HepG2 (cell line): ENCODE data around the gene F8. TPM values are rescaled to one million over a fixed set of nuclear protein-coding genes. Genes with fewer than 3 reads are reported as not detected.

Source experiments
- DPF2 ChIP-seq: sonication (generic); formaldehyde crosslinking; IDR thresholded peaks from 2 replicates; pipeline ENCODE4 v1.4.0; 2020; ENCODE audit warnings: mild to moderate bottlenecking, low read depth, missing genetic modification reagents, borderline replicate concordance
- EP300 ChIP-seq, 3 experiments: sonication (generic) in 1 of 3; formaldehyde crosslinking in 1 of 3; IDR thresholded peaks; 2 replicates each; pipeline versions ENCODE4 v1.5.1 to v1.6.1; 2011 to 2020; ENCODE audit warnings: low read depth in 2 of 3, low read length in 2 of 3, borderline replicate concordance in 1 of 3, improper control_type of control experiment in 1 of 3, mild to moderate bottlenecking in 1 of 3, missing genetic modification reagents in 1 of 3, moderate library complexity in 1 of 3
- POGZ ChIP-seq: sonication (generic); formaldehyde crosslinking; IDR thresholded peaks from 2 replicates; pipeline ENCODE4 v1.4.0; 2020; ENCODE audit warnings: mild to moderate bottlenecking, missing genetic modification reagents
- POLR2G ChIP-seq: fragments of 200-400 bp; formaldehyde crosslinking; IDR thresholded peaks from 2 replicates; pipeline ENCODE4 v1.6.1; 2018; ENCODE audit warnings: mild to moderate bottlenecking, low read depth, low read length, moderate library complexity
- RBAK ChIP-seq: sonication (generic); formaldehyde crosslinking; IDR thresholded peaks from 2 replicates; pipeline ENCODE4 v1.5.1; 2020; ENCODE audit warnings: mild to moderate bottlenecking, missing genetic modification reagents
- RFX3 ChIP-seq: IDR thresholded peaks from 2 replicates; pipeline ENCODE4 v1.6.1; 2016; ENCODE audit warnings: missing biosample characterization, missing genetic modification reagents
- SOX5 ChIP-seq: IDR thresholded peaks from 2 replicates; pipeline ENCODE4 v1.6.1; 2016; ENCODE audit warnings: borderline replicate concordance
- TCF7L2 ChIP-seq: IDR thresholded peaks from 2 replicates; pipeline ENCODE4 v1.6.1; 2011; ENCODE audit warnings: mild to moderate bottlenecking, low read depth, low read length, moderate library complexity
- ZNF274 ChIP-seq: sonication (generic); formaldehyde crosslinking; IDR thresholded peaks from 2 replicates; pipeline ENCODE4 v1.5.1; 2020; ENCODE audit warnings: mild to moderate bottlenecking, missing genetic modification reagents
- ZNF343 ChIP-seq: sonication (generic); formaldehyde crosslinking; IDR thresholded peaks from 2 replicates; pipeline ENCODE4 v1.4.0; 2020; ENCODE audit warnings: mild to moderate bottlenecking, missing genetic modification reagents
- ZNF572 ChIP-seq: sonication (generic); formaldehyde crosslinking; IDR thresholded peaks from 2 replicates; pipeline ENCODE4 v1.5.1; 2020; ENCODE audit warnings: mild to moderate bottlenecking, missing genetic modification reagents
- ZNF878 ChIP-seq: sonication (generic); formaldehyde crosslinking; IDR thresholded peaks from 2 replicates; pipeline ENCODE4 v1.8.1; 2023; ENCODE audit warnings: mild to moderate bottlenecking, missing genetic modification reagents, moderate library complexity
- polyA plus RNA-seq, 8 experiments: library from polyadenylated mRNA; depleted of rRNA in 3 of 8; stranded (reverse) in 7 of 8; unstranded in 1 of 8; fragments of >200 nt; fragmentation: Illumina TruSeq in 4 of 8; extraction: Trizol in 4 of 8; gene quantifications; 2 replicates each; pipeline versions ENCODE4 v1.2.1 to v1.2.3, GENCODE V29; 2011 to 2016; ENCODE audit warnings: low read depth in 4 of 8, missing spikeins in 1 of 8, mixed read lengths in 1 of 8; ENCODE audit not compliant: insufficient read depth in 1 of 8
- total RNA-seq, 5 experiments: library from RNA; depleted of rRNA; stranded (reverse); fragments of >200 nt; fragmentation: Illumina TruSeq; extraction: Trizol; gene quantifications; 2 replicates each; pipeline ENCODE4 v1.2.3, GENCODE V29; 2016; ENCODE audit warnings: low read depth in 1 of 5
- TF ChIP-seq, protein P1 (sequence below): sonication (generic); formaldehyde crosslinking; IDR thresholded peaks from 2 replicates; pipeline ENCODE4 v1.4.0; 2020; ENCODE audit warnings: missing genetic modification reagents, borderline replicate concordance
- TF ChIP-seq, protein P2 (sequence below): sonication (generic); formaldehyde crosslinking; IDR thresholded peaks from 2 replicates; pipeline ENCODE4 v1.9.0; 2022; ENCODE audit warnings: low read depth, missing genetic modification reagents
- TF ChIP-seq, protein P3 (sequence below): sonication (generic); formaldehyde crosslinking; IDR thresholded peaks from 2 replicates; pipeline ENCODE4 v1.4.0; 2020; ENCODE audit warnings: missing genetic modification reagents
- TF ChIP-seq, protein P4 (sequence below): sonication (generic); formaldehyde crosslinking; IDR thresholded peaks from 2 replicates; pipeline ENCODE4 v1.9.0; 2021; ENCODE audit warnings: missing genetic modification reagents, mild to moderate bottlenecking, borderline replicate concordance
- TF ChIP-seq, protein P5 (sequence below): sonication (generic); formaldehyde crosslinking; conservative IDR thresholded peaks from 2 replicates; pipeline ENCODE4 v1.4.0; 2020; ENCODE audit warnings: missing genetic modification reagents

Gene F8
- total and polyA plus RNA-seq, 2 of the 13 experiments (the other 11 are each of a cell fraction or from before 2014, with no cell fraction given) = 0.29 to 0.61 TPM

DNA sequence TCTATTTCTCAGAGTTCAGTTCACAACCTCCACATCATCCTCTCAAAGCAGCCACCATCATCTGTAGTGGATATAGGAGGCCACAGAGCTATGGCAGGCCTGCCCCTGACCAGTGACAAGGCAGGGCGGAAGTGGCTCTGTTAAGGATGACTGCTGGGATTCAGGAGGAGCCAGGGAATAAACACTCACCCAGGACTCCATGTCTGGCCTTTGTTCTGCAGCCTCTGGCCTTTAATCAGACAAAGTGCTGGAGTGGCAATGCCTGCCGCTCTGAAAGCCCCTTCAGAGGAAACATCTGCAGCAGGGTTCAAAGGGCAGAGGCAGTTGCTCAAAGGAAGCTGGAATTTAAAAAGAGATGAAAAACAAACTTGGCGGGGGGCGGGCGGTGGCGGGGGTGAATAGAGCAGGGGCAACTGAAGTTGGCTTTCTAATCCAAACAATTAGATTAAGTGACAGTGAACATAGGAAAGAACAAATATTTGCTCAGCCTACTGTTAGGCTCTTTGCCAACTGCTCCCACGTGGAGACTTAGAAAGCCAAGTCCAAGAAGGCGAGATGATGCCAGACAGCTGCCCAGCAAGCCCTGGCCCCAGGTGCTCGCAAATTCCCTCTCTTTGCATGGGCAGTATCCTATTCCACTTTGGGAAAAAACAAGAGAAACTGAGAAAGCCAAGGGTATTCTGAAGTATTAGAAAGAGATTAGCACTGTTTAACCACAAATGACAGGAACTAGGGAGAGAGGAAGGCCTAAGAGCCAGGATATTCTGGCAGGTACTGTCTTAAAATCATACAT lies 222.8 kb downstream of the F8 start (continued):
- TF ChIP-seq, protein P1, sequence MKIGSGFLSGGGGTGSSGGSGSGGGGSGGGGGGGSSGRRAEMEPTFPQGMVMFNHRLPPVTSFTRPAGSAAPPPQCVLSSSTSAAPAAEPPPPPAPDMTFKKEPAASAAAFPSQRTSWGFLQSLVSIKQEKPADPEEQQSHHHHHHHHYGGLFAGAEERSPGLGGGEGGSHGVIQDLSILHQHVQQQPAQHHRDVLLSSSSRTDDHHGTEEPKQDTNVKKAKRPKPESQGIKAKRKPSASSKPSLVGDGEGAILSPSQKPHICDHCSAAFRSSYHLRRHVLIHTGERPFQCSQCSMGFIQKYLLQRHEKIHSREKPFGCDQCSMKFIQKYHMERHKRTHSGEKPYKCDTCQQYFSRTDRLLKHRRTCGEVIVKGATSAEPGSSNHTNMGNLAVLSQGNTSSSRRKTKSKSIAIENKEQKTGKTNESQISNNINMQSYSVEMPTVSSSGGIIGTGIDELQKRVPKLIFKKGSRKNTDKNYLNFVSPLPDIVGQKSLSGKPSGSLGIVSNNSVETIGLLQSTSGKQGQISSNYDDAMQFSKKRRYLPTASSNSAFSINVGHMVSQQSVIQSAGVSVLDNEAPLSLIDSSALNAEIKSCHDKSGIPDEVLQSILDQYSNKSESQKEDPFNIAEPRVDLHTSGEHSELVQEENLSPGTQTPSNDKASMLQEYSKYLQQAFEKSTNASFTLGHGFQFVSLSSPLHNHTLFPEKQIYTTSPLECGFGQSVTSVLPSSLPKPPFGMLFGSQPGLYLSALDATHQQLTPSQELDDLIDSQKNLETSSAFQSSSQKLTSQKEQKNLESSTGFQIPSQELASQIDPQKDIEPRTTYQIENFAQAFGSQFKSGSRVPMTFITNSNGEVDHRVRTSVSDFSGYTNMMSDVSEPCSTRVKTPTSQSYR (CRISPR knock-in tag) = 0 out of 2 replicates have a peak, but pooled peaks have one; percentile 23
- TF ChIP-seq TCF7L2 (0 out of 2 replicates have a peak, but pooled peaks have one; percentile 22), ZNF572 (CRISPR knock-in tag) (no peak), RFX3 (CRISPR knock-in tag) (no peak), POGZ (no peak), DPF2 (CRISPR knock-in tag) (0 out of 2 replicates have a peak, but pooled peaks have one; percentile 31), ZNF274 (CRISPR knock-in tag) (no peak), ZNF878 (CRISPR knock-in tag) (no peak), EP300 (IDR thresholded peaks at IDR 0.05; ENCODE audit: low read depth in 2 of 2, low read length in 2 of 2) (peak in 1 of 2 experiments; percentile 77; a peak in 2 of 4 replicates), EP300 (CRISPR knock-in tag; IDR thresholded peaks at IDR 0.05; ENCODE audit: borderline replicate concordance) (peak; percentile 31; the same call in 1 of the 2 replicates), RBAK (no peak), SOX5 (CRISPR knock-in tag) (peak; percentile 49), POLR2G (no peak), ZNF343 (CRISPR knock-in tag) (no peak)
- TF ChIP-seq, protein P2, sequence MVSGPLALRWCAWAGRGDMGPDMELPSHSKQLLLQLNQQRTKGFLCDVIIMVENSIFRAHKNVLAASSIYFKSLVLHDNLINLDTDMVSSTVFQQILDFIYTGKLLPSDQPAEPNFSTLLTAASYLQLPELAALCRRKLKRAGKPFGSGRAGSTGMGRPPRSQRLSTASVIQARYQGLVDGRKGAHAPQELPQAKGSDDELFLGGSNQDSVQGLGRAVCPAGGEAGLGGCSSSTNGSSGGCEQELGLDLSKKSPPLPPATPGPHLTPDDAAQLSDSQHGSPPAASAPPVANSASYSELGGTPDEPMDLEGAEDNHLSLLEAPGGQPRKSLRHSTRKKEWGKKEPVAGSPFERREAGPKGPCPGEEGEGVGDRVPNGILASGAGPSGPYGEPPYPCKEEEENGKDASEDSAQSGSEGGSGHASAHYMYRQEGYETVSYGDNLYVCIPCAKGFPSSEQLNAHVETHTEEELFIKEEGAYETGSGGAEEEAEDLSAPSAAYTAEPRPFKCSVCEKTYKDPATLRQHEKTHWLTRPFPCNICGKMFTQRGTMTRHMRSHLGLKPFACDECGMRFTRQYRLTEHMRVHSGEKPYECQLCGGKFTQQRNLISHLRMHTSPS (CRISPR knock-in tag) = 0 out of 2 replicates have a peak, but pooled peaks have one; percentile 6
- TF ChIP-seq, protein P3, sequence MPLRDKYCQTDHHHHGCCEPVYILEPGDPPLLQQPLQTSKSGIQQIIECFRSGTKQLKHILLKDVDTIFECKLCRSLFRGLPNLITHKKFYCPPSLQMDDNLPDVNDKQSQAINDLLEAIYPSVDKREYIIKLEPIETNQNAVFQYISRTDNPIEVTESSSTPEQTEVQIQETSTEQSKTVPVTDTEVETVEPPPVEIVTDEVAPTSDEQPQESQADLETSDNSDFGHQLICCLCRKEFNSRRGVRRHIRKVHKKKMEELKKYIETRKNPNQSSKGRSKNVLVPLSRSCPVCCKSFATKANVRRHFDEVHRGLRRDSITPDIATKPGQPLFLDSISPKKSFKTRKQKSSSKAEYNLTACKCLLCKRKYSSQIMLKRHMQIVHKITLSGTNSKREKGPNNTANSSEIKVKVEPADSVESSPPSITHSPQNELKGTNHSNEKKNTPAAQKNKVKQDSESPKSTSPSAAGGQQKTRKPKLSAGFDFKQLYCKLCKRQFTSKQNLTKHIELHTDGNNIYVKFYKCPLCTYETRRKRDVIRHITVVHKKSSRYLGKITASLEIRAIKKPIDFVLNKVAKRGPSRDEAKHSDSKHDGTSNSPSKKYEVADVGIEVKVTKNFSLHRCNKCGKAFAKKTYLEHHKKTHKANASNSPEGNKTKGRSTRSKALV (CRISPR knock-in tag) = no peak
- TF ChIP-seq, protein P4, sequence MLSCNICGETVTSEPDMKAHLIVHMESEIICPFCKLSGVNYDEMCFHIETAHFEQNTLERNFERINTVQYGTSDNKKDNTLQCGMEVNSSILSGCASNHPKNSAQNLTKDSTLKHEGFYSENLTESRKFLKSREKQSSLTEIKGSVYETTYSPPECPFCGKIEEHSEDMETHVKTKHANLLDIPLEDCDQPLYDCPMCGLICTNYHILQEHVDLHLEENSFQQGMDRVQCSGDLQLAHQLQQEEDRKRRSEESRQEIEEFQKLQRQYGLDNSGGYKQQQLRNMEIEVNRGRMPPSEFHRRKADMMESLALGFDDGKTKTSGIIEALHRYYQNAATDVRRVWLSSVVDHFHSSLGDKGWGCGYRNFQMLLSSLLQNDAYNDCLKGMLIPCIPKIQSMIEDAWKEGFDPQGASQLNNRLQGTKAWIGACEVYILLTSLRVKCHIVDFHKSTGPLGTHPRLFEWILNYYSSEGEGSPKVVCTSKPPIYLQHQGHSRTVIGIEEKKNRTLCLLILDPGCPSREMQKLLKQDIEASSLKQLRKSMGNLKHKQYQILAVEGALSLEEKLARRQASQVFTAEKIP (CRISPR knock-in tag) = no peak
- TF ChIP-seq, protein P5, sequence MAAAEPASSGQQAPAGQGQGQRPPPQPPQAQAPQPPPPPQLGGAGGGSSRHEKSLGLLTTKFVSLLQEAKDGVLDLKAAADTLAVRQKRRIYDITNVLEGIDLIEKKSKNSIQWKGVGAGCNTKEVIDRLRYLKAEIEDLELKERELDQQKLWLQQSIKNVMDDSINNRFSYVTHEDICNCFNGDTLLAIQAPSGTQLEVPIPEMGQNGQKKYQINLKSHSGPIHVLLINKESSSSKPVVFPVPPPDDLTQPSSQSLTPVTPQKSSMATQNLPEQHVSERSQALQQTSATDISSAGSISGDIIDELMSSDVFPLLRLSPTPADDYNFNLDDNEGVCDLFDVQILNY (CRISPR knock-in tag) = no peak
